ENCODE measurements around the gene PPT2.
"Not testable (repeated sequence)": the region's sequence is repeated elsewhere in the genome, so short reads cannot be mapped to it uniquely, and the experiment has no call there.

The PPT2 gene

DNA sequence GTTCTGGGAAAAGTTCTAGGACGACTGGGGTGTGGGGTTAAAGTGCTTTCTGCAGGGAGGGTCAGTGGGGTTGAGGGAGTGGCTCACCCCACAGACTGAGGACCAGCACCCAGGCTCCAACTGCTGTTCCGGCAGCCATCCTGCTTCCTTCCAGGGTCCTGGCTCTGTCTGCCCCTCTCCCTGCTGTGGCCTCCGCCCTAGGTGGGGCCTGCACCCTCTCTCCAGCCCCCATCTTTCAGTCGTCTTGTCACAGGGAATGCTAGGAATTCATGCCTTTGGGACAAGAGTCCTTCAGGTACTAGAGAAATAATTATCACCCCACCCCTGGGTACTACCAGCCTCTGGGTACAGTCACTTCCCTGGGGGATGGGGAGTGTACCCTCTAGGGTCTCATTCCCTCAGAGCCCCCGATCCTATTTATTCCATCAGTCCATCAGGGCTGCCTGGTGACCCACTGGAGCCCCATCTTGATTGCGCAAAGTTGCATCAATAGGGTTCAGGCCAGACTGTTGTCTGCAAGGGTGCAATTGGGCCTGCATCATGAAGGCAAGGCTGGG, 30.2 kb downstream of the PPT2 start, which contains the start of gene AGER:
Gene AGER (minus strand): TSS at position 170 of the 557 bp plus-strand sequence. CDS start 31 bp downstream, at position 139.
- no peak within 1 kb of the TSS for H3K4me3 ChIP-seq (ENCODE audit: control insufficient read depth, low read depth, low read length)
- TF ChIP-seq, protein P1, sequence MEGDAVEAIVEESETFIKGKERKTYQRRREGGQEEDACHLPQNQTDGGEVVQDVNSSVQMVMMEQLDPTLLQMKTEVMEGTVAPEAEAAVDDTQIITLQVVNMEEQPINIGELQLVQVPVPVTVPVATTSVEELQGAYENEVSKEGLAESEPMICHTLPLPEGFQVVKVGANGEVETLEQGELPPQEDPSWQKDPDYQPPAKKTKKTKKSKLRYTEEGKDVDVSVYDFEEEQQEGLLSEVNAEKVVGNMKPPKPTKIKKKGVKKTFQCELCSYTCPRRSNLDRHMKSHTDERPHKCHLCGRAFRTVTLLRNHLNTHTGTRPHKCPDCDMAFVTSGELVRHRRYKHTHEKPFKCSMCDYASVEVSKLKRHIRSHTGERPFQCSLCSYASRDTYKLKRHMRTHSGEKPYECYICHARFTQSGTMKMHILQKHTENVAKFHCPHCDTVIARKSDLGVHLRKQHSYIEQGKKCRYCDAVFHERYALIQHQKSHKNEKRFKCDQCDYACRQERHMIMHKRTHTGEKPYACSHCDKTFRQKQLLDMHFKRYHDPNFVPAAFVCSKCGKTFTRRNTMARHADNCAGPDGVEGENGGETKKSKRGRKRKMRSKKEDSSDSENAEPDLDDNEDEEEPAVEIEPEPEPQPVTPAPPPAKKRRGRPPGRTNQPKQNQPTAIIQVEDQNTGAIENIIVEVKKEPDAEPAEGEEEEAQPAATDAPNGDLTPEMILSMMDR (IDR thresholded peaks at IDR 0.05; ENCODE audit: control insufficient read depth, insufficient read depth, low read depth, low read length, missing control alignments): no peak
- no peak for DNase-seq (ENCODE audit: low read depth)

DNA sequence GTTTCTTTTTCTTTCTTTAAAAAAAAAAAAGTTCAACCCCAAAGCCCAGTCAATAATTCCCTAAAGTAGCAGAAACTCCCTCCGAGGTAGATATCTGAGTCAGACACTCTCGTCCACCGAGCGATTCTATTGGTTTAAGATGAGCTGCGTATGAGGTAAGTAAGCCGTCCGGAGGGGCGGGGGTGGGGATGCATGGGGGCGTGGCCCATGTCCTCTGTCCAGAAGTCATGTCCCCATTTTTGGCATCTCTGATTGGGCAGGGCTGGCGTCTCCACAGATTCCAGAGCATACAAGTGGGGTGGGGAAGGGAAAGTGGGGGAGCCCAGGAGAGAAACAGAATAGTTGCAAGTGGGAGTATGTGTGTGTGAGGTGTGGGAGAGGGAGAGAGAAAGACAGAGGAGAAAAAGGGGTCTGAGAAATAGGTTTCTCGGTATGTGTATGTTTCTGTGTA, 31.8 kb downstream of the PPT2 start:
- not testable (repeated sequence) for H3K4me3 ChIP-seq (ENCODE audit: control insufficient read depth, low read depth, low read length); DNase-seq (ENCODE audit: low read depth)

GRCh38 chr6:32186151-32186840, 32.4 kb downstream of the PPT2 start:
- DNase-seq (ENCODE audit: low read depth); H3K4me3 ChIP-seq (ENCODE audit: control insufficient read depth, low read depth, low read length): not testable (repeated sequence)

GRCh38 chr6:32187009-32187709, 33.2 kb downstream of the PPT2 start:
- no peak overlapping the region for H3K4me3 ChIP-seq (ENCODE audit: control insufficient read depth, low read depth, low read length)
- TF ChIP-seq, protein P1 (IDR thresholded peaks at IDR 0.05; ENCODE audit: control insufficient read depth, insufficient read depth, low read depth, low read length, missing control alignments): no peak
- no peak for DNase-seq (ENCODE audit: low read depth)

DNA sequence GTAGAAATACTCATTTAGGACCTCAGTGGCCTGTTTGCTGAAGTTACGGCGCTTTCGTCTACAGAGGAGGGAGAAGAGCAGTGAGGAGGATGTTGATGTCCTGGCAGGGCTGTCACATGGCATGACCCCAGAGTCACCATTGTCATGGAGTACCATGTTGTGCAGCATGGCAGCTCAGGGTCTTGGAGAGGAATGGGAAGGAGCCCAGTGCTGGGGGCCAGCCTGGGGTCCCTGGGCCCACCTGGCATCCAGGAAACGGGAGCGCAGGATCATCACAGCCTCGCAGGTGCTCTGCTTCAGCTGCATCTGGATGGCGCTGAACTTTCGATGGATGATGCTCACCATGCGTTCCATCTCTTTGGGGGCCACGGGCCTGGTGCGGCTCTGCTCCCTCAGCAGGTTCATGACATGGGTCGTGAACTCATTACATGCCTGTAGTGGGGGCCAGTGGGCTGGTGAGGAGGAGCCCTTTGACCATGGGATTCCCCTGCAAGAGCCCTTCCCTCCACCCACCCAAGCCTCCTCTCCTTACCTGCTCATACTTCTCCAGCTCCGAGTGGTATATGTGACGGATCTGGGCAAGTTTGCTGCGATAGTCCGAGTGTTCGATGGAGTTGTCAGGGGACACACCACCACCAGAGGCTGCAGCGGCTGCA, 33.9 kb downstream of the PPT2 start:
- peak overlapping the region; percentile 70 for H3K4me3 ChIP-seq (ENCODE audit: control insufficient read depth, low read depth, low read length)
- not testable (repeated sequence) for DNase-seq (ENCODE audit: low read depth)

DNA sequence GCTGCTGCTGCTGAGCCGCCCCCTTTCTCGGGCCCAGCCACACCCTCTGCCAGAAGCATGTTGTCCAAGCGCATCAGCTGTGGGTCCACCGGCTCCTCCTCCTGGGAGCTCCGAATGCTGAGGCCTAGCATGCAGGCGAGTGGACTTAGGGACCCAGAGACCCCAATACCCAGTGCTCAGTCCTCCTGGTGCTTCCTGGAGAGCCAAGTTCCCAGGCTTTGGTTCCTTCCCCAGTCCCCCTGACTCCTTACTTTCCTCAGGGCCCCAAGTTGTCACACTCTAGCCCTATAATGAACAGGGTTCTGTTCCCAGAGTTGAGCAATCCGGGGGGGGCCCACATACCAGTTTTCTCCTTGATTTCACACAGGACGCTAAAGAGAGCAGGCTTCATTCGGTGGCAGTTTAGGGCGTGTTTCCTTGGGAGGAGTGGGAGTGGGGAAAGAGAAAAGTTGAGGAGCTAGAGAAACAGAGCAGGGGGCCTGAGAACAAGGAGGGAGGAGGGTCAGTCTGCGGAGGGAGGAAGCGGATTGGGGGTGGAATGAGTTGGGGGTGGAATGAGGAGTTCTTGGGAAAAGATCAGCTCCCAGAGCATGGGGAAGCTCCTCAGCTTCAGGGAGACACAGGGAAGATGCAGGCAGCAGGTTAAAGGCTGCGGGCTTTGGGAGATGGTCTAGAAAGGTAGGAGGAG, 34.6 kb downstream of the PPT2 start:
- no peak for DNase-seq (ENCODE audit: low read depth)
- H3K4me3 ChIP-seq (ENCODE audit: control insufficient read depth, low read depth, low read length): peak overlapping the region; percentile 70
- TF ChIP-seq, protein P1 (IDR thresholded peaks at IDR 0.05; ENCODE audit: control insufficient read depth, insufficient read depth, low read depth, low read length, missing control alignments): no peak

DNA sequence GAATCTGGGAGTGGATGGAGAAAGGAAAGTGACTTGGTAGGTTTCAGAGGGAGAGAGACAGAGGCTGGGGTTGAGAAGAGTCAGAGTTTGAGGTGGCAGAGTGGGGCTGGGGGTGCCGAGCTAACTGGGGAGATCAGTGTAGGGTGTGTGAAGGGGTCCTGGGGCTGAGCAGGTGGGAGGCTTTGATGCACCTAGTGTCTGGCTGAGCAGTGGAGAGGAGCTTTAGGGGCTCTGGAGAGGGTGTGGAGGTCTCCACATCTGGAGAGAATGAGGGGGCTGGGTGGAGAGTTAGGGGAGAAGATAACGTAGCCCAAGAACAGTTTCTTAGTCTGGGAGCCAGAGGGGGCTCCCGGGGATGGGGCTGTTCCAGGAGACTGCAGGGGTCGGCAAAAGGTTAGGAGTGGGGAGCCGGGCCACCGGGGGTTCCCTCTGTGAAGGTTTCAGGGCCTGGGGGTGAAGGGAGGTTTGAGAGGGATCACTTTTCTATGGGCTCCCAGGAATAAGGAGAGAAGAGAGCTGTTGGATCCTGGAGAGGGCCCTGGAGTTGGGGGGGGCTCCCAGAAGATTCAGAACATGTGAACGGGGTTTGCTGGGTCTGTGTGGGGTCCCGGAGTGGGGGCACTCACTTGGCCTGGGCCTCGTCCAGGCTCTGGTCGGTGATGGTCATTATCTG, 35.3 kb downstream of the PPT2 start:
- H3K4me3 ChIP-seq (ENCODE audit: control insufficient read depth, low read depth, low read length): peak overlapping the region; percentile 70
- TF ChIP-seq, protein P1 (IDR thresholded peaks at IDR 0.05; ENCODE audit: control insufficient read depth, insufficient read depth, low read depth, low read length, missing control alignments): no peak
- DNase-seq (ENCODE audit: low read depth): no peak

Data from AG09309 (cell line).